GM18870 (cell line): Measurements from ENCODE around the gene RNF220.

Source experiments
- ATAC-seq: cut with Tn5 transposase; IDR thresholded peaks from one replicate; pipeline ENCODE4 v1.9.1; 2021; ENCODE audit warnings: moderate library complexity; ENCODE audit not compliant: unreplicated experiment

Gene RNF220

DNA sequence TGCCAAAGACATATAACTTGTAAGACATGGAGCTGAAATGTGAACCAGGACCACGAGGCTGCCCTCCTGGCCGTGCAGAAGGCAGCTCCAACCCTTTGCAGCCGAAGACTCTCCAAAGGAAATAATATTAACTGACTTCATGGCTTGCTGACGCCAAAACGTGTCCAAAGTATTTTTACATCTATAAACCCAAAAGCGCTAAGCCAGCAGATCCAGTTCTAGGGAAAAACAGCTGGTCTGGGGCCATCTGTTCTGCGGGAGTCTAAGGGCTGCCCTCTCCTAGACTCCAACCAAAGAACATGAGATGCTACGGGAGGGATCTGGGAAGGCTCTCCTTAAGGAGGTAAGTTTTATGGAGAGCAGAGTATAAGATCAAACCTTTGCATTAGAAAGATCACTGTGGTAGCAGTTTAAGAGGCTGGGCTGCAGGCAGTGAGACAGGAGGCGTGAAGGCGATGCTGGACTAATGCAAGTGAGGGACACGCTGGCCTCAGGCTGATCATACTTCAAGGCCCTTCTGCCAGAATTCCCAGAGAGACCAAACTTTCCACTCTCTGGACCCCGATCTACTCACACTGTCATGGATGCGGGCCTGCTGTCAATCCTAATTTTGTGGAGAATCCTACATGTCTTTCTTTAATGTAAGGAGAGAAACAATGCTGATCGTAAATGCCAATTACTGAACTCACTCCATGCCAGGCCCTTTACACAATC lies 268.1 kb downstream of the RNF220 start:
- ATAC-seq: no peak

DNA sequence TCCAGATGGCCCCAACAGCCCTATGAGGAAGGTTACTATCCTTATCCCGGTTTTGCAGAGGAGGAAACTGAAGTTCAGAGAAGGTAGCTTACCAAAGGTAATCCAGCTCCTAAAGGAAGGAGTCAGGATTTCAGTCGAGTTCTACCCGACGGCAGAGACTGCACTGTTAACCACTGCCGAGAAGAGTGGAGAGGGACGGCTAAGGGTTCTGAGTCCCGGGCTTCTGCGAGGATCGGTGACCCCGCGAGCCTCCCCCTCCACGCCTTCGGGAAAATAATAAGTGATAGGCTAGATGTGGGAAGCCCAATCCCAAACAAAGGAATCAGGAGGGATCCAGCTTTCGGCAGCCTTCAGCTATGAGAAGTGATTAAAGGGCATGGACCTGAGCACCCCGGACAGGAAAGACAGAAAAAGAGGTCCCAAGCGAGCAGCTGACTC lies 268.6 kb downstream of the RNF220 start:
- peak; percentile 2 for ATAC-seq

DNA sequence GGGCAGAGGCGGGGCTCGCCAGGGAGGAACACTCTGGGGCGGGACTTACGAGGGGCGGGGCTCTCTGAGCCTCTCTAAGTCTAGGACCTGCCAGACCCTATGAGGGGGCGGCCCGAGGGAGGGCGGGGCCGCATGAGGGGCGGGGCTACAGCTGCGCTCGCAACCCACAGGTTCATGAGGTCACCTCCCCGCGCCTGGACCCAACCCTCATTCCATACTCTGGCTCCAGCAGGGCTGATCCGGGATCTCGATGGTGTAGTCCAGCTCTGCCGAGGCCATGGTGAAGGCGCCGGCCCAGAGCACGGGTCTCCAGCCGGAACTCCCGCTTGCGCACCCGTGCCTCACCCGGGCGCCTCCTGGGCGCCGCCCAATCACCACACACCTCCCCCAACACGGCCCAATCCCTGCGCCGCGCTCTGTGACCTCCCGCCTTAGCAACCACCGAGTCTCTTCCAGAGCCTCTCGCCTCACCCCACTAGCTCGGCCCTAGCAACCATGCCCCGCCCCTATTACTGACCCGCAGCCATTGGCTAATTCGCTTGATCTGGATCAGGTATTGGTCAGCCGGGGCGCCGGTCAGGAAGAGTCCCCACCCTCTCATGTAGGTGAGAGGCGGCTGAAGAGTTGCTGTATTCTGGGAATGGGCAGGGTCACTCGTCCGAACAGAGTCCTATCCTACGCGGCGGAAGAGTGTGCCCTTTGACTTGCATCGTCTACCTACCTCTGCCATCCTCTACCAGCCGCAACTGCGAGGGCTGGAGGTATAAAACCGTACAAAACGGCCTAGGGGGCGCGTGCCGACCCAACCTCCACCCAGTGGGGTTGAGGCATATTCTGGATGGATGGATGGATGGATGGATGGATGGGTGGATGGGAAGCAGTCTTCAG lies 269.3 kb downstream of the RNF220 start, which contains the start of the genes ARMH1 and TMEM53:
Gene ARMH1, plus strand, starts transcription at position 602 of the 888 bp plus-strand sequence. CDS start 14,984 bp downstream, outside the sequence.
Gene TMEM53, minus strand, starts transcription at position 369 of the 888 bp plus-strand sequence. Its CDS starts 90 bp downstream, at position 279.
- ATAC-seq: peak; percentile 86

DNA sequence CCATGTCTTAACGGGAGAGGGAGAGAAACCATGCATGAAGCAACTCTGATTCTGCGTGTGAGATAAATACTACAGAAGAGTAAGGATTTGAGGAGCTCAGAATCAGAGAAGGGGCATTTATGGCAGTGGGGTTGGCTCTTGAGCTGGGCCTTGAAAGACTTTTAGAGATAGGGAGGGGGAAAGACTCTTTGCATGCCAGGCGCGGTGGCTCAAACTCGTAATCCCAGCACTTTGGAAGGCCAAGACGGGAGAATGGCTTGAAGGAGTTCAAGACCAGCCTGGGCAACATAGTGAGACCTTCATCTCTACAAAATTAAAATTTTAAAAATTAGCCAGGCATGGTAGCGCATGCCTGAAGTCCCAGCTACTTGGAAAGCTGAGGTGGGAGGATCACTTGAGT lies 270.1 kb downstream of the RNF220 start:
- ATAC-seq: no peak

DNA sequence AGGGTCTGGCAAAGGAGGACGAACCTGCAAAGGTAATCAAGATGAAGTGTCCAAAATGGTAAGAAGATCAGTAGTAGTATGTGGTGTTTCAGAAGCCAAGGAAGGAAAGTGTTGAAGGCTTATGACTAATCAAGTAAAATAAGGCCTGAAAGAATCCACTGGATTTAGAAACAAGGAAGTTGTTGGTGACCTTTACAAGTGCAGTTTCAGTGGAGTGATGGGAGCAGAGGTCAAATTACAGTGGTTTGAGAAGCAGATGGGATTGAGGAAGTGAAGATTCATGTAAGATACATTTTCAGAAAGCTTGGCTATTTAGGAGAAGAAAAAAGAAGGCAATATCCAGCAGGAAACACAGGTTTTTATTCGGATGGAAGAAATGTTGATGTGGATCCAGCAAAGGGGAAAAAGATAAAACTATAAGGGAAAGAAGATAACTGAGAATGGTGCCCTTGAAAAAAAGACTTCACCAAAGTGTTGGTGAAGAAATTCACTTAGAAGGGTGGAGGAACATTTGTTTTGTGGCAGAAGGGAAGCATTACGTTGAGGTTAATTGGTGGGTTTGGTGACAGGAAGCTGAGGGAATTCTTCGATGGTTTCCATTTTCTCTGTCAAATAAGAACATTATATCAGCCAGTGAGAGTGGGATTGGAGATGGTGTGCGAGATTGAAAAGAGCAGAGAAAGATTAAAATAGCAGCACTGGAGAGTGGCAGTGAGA lies 271.6 kb downstream of the RNF220 start:
- ATAC-seq: no peak

DNA sequence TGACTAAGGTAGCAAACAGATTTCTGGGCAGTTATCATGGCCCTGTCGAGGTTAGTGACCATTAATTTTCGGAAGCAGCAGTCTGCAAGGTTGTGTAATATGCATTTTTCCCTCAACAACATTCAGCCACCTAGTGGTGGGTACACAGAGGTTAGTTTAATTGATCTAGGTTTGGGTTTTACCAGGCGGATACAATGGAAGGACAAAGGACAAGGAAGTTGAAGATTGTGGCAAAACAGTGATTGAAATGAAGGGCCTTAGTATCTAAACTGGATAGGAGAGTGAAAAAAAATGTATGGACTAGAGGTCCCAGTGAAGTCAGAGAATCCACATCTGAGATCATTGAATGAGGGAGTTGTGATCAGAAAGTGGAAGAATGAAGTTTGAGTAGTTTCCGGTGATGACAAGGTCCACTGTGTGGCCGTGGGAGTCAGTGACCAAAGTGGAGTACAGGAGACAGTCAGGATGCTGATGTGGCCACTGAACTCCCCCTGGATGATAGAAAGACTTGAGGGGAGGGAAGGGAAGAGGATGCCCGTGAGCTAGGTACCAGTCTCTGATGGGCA lies 272.2 kb downstream of the RNF220 start:
- no peak for ATAC-seq

DNA sequence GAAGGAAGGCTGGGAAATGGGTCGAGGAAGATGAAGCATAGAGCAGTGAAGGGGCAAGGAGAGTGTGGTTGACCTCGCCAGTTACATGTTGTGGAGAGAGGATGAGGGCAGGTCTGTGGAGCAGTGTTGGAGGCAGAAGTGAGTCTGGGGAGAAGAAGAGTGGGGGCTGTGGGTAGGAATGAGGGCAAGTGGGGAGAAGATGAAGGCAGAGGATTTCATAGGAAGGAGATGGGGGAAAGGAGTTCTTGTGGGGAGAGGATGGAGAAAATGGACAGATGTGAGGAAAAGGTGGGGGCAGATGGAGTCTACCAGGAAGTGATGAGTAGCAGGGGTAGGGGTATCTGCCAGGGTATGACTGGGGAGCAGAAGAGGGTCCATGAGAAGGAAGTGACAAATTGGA lies 273.1 kb downstream of the RNF220 start:
- no peak for ATAC-seq

DNA sequence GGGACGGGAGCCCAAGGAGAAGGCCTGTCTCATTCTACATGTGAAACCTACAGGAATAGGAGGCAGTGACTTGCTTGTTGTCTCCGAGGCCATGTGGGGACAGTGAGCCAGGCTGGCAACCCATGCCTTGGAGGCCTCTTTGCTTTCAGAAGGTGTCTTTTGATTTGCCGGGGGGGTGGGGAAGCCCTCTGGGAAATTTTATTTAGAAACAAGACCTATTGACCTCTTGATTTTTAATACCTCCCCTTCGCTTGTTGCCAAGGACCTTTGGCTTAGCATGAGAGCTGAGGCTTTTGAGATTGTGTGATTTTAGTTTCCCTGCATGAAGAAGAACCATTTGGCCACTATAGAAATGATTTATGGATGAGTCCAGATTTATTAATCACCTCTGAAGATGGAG lies 273.6 kb downstream of the RNF220 start:
- ATAC-seq: no peak

DNA sequence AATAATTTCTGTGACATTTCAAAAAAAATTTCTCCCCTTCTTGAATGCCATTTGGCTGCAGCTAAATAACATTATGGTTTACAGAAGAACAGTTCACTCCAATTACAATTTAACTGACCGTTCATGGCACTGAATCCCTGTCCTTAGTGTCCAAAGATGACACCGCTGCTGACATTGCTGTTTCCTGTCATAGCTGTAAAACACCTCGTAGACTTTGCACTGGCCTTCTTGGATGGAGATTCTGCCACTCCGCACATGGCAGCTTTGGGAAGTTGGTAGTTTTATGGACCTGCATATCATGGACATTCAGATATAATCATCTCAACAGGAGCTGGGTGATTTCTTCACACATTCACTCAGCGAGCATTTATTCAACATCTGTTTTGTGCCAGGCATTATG lies 274.4 kb downstream of the RNF220 start:
- ATAC-seq: no peak

DNA sequence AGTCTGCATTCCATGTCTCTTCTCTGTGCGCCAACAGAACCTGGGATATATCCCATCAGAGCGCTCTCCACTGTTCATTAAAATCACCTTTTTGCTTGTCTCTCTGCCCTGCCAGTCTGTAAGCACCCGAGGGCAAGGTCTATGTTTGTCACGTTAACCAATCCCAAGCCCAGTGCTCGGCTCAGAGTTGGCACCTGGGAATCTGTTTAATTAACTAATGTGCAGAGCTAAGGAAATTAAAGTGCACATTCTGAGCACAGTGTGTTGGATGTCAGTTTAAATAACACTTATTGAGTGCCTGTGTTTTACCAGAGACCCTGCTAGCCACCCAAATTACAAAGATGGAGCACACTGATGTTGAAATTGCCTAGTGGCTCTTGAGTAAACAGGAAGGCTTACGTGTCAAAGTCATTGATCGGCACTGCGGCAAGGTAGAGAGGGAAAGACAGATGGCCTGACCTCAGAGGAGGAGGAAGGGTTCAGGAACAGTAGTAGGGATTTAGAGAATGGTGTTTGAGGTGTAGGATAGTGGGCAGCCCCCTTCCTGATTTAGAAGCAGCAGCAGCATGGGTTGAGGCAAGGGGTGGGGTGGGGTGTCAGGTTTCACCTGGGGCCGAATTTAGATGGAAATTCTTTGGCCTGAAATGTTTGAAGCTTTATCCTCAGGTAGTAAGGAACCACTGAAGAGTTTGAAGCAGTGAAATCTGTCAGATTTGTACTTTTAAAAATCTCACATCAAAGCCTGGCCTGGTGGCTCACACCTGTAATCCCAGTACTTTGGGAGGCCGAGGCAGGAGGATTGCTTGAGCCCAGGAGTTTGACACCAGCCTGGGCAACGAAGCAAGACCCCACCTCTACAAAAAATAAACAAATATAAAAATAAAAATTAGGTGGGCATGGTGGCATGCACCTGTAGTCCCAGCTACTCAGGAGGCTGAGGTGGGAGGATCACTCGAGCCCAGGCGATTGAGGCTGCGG lies 277.1 kb downstream of the RNF220 start:
- no peak for ATAC-seq

DNA sequence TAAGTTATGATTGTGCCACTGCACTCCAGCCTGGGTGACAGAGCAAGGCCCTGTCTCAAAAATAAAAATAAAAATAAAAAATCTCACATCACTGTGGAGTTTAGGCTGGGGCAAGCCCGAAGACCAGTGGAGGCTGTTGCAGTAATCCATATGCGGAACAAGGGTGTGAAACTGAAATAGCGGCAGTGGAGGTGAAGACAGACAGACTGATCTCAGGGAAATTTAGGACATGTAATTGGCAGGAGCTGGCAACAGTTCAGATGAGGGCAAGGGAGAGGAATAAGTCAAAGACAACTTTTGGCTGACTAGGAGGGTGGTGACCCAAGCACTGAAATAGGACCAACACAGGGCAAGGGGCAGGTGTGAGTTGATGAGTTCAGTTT lies 277.8 kb downstream of the RNF220 start:
- no peak for ATAC-seq

DNA sequence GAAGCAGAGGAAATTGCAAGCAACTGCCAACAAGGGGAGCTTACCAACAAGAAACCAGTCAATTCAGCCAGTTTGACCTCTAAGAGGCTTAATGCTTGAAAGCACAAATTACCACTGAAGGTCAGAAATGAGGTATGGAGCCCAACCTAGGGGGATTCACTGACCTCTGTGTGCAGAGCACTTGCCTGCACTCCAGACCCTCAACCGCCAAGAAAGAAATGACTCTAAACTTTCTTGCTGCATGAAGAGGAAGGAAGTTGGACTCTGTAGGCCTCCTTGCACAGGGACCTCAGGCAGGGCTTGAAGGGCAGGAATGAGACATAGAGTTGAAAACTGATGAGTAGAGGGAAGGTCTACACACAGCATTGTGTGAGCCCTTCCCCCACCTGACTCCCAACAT lies 279.5 kb downstream of the RNF220 start:
- ATAC-seq: peak; percentile 88

DNA sequence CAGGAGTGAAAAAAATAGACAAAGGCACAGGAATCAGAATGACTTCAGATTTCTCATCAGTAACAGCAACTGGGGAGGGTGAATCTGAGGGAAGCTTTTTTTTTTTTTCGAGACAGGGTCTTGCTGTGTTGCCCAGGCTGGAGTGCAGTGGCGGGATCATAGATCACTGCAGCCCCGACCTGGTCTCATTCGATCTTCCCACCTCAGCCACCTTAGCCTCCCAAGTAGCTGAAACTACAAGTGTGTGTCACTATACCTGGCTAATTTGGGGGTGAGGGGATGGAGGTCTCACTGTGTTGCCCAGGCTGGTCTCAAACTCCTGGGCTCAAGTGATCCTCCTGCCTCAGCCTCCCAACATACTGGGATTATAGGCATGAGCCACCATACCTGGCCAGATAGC lies 280.2 kb downstream of the RNF220 start:
- ATAC-seq: no peak

DNA sequence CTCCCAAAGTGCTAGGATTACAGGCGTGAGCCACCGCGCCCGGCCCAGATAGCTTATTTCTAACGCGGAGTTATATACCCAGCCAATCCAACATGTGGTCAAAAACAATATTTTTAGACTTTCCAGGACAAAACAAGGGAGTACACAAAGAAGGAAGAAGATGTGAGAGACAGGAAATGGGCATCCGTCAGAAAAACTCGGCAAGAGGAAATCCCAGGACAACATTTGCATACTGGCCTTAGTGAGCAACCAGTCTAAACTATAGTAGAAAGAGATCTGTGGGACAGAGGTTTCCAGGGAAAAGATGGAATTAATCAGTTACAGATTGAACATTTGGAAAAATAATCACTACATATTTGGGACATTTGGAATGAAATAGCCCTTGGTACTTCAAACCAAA lies 280.8 kb downstream of the RNF220 start:
- no peak for ATAC-seq

DNA sequence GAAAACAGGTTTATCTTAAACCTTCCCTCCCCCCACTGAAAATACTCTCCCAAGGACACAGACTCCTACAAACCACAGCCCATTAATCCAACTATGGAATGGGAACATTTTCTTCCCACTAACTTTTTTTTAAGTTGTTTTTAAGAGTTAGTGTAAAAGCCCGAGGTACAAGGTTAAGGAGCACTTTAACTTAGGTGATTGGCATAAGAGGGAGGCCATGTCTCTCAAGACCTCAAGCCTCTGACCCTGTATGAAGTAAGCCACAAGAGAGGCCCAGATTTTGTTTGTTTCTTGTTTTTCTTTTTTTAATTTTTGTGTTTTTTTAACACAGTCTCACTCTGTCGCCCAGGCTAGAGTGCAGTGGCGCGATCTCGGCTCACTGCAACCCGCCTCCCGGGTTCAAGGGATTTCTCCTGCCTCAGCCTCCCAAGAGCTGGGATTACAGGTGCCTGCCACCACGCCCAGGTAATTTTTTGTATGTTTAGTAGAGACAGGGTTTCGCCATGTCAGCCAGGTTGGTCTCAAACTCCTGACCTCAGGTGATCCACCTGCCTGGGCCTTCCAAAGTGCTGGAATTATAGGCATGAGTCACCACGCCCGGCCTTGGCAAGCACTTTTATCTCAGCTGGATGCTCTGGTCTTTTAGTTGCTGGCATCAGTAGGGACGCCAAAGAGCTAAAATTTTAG lies 283.8 kb downstream of the RNF220 start:
- ATAC-seq: no peak

DNA sequence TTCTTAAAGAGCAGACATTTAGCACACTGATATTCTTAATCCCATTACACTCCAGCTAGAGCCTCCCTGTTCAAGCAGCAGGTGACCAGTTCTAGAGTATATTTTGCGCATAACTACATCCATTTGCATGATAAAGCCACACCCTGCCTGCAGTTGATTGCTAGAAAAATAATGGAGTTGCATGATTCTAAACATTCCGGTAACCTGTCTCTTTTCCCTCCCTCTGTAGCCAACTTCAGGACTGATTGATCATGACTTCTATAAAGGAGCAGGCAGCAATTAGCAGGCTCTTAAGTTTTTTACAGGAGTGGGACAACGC lies 284.4 kb downstream of the RNF220 start:
- no peak for ATAC-seq

DNA sequence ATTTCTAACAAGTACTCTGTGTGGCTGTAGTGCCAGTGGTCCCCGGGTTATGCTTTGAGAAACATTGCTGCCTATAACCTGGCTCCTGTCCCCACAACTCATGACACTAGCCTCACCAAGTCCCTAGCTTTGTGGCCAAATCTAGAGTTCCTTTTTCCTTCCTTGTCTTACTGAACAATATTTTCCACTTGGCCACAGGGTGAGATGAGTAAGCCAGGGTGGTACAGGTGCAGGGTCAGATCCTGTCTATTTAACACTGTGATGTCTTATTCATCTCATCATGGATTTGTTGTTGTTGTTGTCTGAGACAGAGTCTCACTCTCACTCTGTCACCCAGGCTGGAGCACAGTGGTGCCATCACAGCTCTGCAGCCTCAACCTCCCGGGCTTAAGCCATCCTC lies 288.1 kb downstream of the RNF220 start:
- ATAC-seq: no peak

DNA sequence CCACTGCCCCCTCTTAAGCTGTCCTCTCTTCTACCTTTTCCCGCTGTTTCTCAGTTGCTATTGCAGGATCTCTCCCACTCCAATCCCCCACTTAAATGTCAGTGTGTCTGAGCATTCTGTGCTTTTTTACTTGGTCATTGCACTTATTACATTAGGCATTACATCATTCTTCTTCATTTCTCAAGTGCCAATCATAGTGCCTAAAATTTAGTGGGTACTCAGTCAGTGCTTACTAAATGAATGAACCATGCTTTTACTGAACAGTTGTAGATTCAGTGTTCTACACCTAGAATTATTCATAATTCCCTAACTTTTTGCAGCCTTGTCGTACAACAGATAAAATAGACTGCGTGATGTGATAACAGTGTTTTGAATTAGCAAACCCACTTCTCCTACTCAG lies 288.8 kb downstream of the RNF220 start:
- ATAC-seq: no peak

DNA sequence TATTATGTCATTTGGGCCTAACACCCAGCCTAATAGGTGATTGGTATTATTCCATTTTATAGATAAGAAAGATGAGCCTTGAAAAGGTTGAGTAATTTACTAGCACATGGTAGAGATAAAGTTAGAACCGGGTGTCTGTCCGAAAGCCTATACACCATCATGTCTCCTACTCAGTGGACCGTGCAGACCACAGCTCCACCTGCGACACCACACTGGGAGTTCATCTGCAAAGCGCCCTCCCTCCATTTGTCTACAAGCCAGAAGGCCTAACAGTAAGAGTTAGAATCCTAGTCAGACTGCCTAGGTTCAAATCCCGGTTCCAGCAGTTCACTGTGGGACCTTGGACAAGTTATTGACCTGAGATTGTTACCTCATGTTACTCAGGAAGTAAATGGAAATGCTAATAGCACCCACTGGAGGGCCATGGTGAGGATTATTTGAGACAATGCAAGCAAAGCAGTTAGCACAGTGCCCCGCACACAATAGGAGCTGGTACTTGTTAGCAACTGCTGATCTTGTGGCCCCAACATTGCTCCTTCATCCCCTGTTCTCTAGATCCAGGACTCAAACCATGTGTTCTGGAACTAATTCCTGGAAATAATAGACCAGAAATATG lies 289.9 kb downstream of the RNF220 start:
- peak; percentile 39 for ATAC-seq
